HG02852 (cell line): Measurements from ENCODE around the gene AMBP.

ENCODE experiments used
- ATAC-seq: cut with Tn5 transposase; IDR thresholded peaks from one replicate; pipeline ENCODE4 v1.9.1; 2021; ENCODE audit warnings: mild to moderate bottlenecking, moderate library complexity; ENCODE audit not compliant: unreplicated experiment

The AMBP gene

DNA sequence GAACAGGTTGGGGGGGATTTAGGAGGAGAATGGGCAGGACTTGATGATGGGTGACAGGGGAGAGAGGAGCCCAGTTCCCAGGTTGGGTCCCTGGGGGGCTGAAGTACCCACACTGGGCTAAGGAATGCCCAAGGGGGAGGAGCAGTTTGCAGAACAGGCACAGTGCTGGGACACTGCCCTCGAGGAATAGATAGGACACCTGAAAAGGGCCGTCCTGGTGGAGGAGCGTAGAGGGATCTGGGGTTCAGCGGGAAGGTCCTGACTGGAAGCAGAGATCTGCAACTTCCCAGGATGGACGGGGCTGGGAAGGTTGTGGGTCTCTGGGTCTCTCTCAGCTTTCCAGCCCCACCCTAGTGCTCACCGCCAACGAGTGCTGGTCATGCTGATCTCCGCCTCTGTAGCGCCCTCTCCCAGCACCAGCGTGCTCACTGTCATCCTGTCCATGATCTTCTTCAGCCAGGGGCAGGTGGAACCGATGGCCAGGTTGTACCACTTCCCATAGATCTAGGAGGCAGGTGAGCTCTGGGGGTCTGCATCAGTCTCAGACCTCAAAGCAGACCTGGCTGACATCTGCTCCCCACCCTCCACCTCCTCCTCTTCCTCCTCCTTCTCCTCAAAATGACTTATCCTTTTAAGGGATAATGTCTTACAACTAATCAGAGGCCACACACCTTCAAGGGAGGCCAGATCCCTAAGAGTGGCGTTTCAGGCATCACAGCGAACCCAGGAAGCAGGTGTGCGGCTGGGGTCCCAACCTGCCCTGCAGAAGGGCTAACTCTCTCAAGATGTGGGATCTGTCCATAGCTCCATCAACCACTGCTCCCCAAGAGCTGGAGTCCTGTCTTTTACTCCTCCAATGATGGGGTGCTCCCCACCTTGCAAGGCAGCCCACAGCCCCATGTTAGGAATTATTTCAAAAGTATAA lies 1.6 kb downstream of the AMBP start:
- ATAC-seq, result no peak

- no peak for ATAC-seq
These were observed 2.5 kb downstream of the AMBP start for GRCh38 chr9:114075602-114076001.

GRCh38 chr9:114072184-114073140 lies 5.6 kb downstream of the AMBP start:
- no peak for ATAC-seq

- ATAC-seq, result no peak
These were observed 6.8 kb downstream of the AMBP start for GRCh38 chr9:114071197-114071795.

DNA sequence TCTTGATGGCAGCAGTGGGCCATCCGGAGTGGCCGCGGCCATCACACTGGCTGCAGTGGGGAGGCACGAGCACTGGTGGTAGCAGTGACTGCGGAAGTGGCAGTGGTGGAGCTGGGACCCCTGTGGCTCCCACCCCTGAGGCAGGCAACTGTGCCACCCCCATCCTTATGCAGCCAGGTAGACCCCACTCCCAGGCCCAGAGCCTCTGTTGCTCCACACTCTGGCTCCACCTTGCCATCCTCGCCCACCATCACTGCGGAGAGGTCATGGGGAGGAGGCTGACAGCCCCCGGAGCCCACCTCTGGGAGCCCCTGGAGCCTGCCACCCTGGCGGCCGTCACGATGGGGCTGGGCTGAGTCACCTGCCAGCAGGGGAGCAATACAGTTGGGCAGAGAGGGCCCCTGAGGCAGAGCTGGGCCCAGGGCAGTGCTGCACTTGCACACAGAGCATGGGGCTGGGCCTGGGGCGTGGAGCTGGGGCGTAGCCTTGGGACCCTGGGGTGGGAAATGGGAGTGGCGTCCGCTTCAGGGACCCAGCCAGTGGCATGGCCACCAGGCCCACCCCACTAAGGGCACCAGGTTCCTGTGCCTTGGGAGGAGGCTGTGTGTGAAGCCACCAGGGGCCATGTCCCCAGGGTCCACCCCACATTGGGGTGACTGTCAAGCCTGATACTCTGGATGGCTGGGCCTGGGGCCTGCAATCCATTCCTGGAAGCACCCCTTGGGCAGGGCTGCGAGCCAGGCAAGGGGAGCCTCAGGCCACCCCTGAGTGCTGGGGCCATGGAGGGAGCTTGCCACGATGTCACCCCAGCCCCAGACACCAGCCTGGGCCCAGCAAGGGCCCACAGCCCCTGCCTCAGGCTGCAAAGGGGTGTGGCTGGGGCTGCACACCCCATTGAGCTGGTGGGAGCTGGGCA lies 7.7 kb downstream of the AMBP start:
- ATAC-seq, result no peak

- no peak for ATAC-seq
These were observed 8.5 kb downstream of the AMBP start for GRCh38 chr9:114069476-114070187.

DNA sequence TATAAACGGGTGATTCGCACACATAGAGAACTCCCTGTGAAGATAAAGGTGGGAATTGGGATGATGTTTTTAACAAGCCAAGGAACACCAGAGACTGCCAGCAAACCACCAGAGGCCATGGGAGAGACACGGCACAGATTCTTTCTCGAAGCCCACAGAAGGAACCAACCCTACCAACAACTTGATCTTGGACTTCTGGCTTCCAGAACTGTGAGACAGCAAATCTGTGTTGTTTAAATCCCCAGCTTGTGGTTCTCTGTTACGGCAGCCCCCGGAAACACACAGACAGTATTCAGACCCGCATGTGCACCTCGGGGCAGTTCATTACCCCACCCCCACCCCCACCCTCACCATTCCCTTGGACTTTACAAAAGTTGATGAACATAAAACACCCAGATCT lies 12.8 kb downstream of the AMBP start:
- no peak for ATAC-seq

DNA sequence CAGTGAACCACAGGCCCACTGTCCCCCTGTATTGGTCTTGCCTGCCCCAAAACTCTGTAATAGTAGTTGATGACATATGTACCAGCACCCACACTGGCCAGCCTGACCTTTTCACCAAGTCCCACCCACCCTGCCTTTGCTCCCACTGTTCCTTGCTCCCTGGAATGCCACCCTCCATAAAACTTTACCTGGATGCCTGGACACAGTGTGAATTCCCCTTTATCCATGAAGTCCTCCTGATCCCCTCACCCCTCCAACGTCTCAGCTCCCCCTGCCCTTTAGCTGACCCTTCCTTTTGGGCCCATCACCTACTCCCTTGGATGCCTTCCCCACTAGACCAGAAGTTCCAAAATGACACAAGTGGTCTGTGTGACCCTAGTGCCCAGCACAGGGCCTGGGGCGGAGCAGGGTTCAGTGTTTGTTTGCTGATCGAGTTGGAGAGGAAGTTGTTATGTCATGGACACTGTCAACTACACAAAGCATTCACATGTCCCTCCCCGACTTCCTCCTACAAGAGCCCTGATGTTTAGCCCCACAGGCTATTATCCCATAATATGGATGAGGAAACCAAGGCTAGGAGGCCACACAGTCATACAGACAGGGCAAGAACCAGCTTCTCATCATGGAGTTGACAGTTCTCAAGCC lies 16.1 kb downstream of the AMBP start:
- no peak for ATAC-seq

GRCh38 chr9:114061292-114061691 lies 16.8 kb downstream of the AMBP start:
- ATAC-seq, result no peak

- no peak for ATAC-seq
These were observed 17.4 kb downstream of the AMBP start for GRCh38 chr9:114060711-114061110.

- no peak for ATAC-seq
These were observed 18.0 kb downstream of the AMBP start for GRCh38 chr9:114060070-114060469.

GRCh38 chr9:114059047-114059803 lies 18.9 kb downstream of the AMBP start:
- ATAC-seq, result no peak

DNA sequence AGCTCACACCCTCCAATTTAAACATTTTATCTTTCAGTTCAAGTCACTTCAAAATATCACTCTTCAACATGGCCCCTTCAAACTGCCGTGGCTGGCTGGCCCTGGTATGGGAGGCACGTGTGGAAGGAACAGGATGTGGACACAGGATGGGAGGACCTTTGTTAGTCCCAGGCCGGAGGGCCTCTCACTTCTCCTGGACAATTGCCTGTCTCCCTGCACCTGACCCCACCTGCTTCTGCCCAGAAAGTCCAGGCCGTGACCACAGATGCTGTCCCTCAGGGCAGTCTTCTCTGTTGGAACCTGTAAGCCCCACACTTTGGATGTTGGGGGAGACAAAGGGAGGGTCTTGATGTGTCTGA lies 19.4 kb downstream of the AMBP start:
- ATAC-seq, result no peak

- ATAC-seq, result no peak
These were observed 20.8 kb downstream of the AMBP start for GRCh38 chr9:114057161-114057885.

DNA sequence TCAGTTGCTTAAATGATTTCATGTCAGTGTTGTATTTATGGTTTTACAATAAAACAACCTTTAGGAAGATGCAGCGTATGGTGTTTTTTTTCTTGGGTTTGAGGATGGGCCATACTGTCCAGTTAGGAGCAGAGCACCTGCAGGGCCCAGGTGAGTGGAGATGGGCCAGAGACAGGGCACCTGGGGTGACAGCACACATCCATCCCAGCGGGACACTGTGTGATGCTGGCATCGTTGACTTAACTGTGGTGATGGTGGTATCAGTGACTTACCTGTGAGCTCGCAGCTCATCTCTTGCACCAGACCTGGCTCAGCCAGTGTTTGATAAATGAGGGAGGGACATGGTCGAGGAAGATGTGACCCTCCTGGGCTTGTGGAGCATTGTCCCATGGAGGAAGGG lies 21.6 kb downstream of the AMBP start:
- ATAC-seq, result no peak

DNA sequence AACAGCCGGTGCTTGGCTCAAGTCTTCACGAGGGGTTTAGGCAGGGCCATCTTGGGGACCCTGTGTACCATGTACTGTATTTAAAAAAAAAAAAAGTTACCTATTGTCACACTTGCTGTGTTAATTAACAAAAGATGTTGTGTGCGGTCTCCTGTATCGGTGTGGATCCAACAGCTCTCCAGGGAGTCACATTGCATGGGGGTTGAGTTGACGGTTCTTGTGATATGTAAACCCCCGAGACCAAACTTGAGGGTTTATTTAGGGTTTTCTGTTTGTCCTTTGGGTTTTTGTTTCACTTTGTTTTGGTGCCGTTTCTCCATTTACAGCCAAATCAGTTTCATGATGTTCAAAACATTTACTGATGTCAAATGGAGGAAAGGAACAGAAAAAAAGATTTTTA lies 22.2 kb downstream of the AMBP start:
- no peak for ATAC-seq

- ATAC-seq, result no peak
These were observed 23.0 kb downstream of the AMBP start for GRCh38 chr9:114055061-114055460.

DNA sequence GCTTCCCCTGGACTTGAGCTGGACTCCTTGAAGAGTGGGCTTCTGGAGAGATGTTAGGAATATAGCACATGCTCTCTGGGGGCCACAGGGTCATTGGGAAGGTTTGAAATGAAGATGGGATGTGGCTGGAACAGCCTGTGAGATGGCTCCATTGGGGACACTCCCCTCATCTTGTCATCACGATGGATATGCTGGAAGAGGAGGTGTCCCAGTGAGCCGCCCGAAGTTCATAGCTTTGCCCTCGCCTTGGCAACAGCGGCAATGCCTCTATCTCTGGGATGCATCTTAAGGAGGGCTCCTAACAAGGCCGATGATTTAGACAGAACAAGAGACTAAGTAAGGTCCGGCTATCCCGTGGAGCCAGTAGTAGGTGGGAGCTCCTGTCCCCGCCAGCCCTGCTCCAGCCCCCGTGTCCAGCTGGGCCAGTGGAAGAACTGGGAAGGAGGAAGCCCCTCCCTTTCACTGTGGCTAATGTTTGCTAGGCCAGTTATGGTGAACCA lies 23.9 kb downstream of the AMBP start:
- ATAC-seq, result no peak
